Neural progenitor cell (in vitro differentiated cells): ENCODE results near the gene CLSTN2.

Experiments used
- CTCF ChIP-seq: fragments of 200-600 bp; sonication (generic); IDR thresholded peaks from 2 replicates; pipeline ENCODE4 v1.5.1; 2017; ENCODE audit warnings: antibody characterized with exemption, mild to moderate bottlenecking
- EZH2 ChIP-seq: fragments of 200-600 bp; sonication (generic); IDR thresholded peaks from 2 replicates; pipeline ENCODE4 v1.6.1; 2017; ENCODE audit warnings: antibody characterized with exemption, mild to moderate bottlenecking, moderate library complexity

GRCh38 chr3:140131895-140132294 is 196.9 kb downstream of the CLSTN2 start:
- TF ChIP-seq CTCF: no peak
- no peak for TF ChIP-seq EZH2
